ENCODE measurements around the gene CDCA7L.

DNA sequence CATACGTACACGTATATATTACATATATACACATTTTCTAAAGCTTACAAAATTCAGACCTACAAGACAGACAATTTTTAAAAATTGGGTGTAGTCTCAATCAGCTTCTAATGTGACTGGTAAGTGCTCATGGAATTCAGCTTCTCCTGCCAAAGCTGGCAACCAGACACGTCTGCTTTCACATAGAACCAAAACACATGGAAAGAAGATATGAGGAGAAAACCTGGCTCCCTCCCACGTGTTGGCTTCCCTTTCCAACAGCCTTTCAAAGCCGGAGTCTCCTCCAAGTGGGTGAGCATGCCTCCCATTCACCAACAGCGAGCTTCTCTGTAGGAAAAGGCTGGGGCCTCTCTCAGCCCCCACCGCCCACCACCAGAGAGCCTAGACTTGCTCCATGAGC, 33.4 kb downstream of the CDCA7L start:
- TF ChIP-seq, protein P1, sequence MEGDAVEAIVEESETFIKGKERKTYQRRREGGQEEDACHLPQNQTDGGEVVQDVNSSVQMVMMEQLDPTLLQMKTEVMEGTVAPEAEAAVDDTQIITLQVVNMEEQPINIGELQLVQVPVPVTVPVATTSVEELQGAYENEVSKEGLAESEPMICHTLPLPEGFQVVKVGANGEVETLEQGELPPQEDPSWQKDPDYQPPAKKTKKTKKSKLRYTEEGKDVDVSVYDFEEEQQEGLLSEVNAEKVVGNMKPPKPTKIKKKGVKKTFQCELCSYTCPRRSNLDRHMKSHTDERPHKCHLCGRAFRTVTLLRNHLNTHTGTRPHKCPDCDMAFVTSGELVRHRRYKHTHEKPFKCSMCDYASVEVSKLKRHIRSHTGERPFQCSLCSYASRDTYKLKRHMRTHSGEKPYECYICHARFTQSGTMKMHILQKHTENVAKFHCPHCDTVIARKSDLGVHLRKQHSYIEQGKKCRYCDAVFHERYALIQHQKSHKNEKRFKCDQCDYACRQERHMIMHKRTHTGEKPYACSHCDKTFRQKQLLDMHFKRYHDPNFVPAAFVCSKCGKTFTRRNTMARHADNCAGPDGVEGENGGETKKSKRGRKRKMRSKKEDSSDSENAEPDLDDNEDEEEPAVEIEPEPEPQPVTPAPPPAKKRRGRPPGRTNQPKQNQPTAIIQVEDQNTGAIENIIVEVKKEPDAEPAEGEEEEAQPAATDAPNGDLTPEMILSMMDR (conservative IDR thresholded peaks at IDR 0.05; ENCODE audit: low read depth, low read length), result no peak
- no peak for TF ChIP-seq EZH2 (IDR thresholded peaks at IDR 0.05; ENCODE audit: low read length, unreplicated experiment)
- no peak for TF ChIP-seq EZH2phosphoT487 (IDR thresholded peaks at IDR 0.05; ENCODE audit: borderline replicate concordance, low read length)

Data from PC-3 (cell line).